ENCODE measurements around the gene FLYWCH1.

Gene FLYWCH1

DNA sequence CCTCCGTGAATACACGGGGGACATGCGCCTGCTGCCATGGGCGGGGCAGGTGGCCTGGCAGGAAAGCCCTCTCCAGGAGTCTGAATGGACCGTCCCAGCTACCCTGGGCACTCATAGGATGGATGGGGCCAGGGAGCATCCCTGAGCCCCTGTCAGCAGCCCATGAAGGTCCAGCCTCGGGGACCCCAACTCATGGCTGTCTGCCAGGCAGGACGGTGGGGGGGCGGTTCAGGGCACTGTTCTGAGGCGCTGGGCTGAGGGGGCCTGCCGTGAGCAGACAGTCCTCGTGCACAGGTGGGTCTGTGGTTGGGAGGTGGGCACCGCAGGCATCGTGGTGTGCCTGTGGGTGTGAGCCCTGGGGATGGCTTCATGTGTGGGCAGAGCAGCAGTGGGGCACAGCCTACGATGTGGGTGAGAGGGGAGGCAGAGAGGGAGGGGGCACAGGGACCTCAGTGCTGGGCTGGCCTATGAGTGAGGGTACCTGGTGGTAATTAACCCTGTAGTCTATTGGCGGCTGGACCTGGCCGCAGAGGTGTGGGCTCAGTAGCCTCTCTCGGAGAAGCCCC is 75.0 kb downstream of the FLYWCH1 start:
- H3K27me3 Mint-ChIP-seq (ENCODE audit: low read depth) = peaks cover 5% of the 10 kb centered on the region
- H3K4me1 Mint-ChIP-seq = peaks cover 9% of the 10 kb centered on the region
- no peak overlapping the region for H3K4me3 Mint-ChIP-seq
- no peaks in the 10 kb centered on the region for H3K36me3 Mint-ChIP-seq (ENCODE audit: low read depth)
- H3K27ac Mint-ChIP-seq = peak overlapping the region in 1 of 3 experiments; percentile 35
- TF ChIP-seq, protein P1, sequence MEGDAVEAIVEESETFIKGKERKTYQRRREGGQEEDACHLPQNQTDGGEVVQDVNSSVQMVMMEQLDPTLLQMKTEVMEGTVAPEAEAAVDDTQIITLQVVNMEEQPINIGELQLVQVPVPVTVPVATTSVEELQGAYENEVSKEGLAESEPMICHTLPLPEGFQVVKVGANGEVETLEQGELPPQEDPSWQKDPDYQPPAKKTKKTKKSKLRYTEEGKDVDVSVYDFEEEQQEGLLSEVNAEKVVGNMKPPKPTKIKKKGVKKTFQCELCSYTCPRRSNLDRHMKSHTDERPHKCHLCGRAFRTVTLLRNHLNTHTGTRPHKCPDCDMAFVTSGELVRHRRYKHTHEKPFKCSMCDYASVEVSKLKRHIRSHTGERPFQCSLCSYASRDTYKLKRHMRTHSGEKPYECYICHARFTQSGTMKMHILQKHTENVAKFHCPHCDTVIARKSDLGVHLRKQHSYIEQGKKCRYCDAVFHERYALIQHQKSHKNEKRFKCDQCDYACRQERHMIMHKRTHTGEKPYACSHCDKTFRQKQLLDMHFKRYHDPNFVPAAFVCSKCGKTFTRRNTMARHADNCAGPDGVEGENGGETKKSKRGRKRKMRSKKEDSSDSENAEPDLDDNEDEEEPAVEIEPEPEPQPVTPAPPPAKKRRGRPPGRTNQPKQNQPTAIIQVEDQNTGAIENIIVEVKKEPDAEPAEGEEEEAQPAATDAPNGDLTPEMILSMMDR (IDR thresholded peaks at IDR 0.05; ENCODE audit: unreplicated experiment in 3 of 3) = no peak
- no peaks in the 10 kb centered on the region for H3K9me3 Mint-ChIP-seq

DNA sequence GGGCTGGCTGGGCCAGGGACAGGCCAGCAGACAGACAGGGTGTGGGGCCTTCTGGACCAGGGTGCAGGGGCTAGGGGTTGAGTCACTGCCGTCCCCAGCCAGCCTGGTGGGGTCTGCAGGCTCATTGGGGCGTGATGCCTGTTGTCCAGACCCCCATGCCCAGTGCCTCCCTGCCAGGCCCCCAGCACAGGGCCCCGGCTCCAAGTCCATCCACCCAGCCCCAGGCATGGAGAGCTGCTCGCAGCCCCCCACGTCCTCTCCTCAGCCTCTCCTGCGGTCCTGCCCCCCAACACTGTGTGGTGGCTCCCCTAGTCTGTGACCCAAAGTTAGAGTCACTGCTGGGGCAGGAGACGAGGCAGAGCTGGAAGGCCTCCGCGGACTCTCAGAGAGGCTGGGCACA is 75.6 kb downstream of the FLYWCH1 start:
- Mint-ChIP-seq H3K4me3 (peak overlapping the region in 1 of 3 experiments; percentile 63), H3K36me3 (ENCODE audit: low read depth) (no peaks in the 10 kb centered on the region), H3K9me3 (no peaks in the 10 kb centered on the region), H3K4me1 (peaks cover 3% of the 10 kb centered on the region), H3K27me3 (ENCODE audit: low read depth) (peaks cover 3% of the 10 kb centered on the region), H3K27ac (no peak overlapping the region)
- TF ChIP-seq, protein P1 (IDR thresholded peaks at IDR 0.05; ENCODE audit: unreplicated experiment in 3 of 3) = no peak

DNA sequence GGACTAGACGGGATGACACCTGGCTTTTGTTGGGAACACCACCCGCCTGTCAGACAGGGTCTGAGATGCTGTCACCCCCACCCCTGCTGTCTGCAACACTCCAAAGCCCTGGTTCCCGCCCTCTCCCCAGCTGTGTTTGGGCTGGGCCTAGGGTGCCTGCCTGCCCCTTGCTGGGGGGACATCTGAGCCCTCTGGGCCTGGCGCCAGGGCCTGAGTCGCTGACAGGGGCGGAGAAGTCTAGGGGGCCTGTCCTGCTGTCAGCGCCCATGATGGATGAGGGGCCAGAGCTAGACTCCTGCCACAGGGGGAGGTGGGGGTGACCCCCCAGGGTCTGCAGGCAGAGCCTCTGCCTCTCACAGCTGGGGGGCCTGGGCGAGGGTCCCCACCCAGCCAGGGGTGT is 76.1 kb downstream of the FLYWCH1 start:
- TF ChIP-seq, protein P1 (IDR thresholded peaks at IDR 0.05; ENCODE audit: unreplicated experiment in 3 of 3) = no peak
- Mint-ChIP-seq H3K4me3 (peak overlapping the region in 2 of 3 experiments; percentile 55 to 63), H3K4me1 (no peaks in the 10 kb centered on the region), H3K27ac (no peak overlapping the region), H3K27me3 (ENCODE audit: low read depth) (peaks cover 3% of the 10 kb centered on the region), H3K36me3 (ENCODE audit: low read depth) (no peaks in the 10 kb centered on the region), H3K9me3 (no peaks in the 10 kb centered on the region)

DNA sequence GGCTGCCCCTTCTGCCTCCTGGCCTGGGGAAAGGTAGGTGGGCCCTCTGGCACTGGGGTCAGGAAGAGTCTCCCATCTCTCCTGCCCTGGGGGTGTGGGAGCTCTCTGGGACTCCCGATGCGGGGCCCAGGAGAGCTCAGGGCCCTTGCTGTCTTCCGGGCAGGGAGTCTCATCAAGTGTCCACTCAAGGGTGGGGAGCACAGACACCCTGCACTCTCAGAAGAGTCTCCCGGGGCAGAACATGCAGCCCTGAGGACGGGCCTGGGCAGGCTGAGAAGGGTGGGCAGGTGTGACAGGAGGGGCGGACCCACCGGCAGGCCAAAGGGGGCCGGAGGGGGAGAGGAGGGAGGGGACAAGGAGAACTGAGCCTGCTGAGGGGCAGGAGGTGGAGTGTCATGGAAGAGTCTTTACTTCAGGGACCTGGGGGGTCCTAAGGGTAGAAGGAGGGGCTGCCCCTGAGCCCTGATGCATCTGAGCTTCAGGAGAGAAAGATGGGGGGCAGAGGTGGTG is 76.9 kb downstream of the FLYWCH1 start:
- no peak overlapping the region for H3K27ac Mint-ChIP-seq
- peak overlapping the region; percentile 34 to 73 (median 52) for H3K4me3 Mint-ChIP-seq
- H3K27me3 Mint-ChIP-seq (ENCODE audit: low read depth) = peaks cover 3% of the 10 kb centered on the region
- H3K36me3 Mint-ChIP-seq (ENCODE audit: low read depth) = no peaks in the 10 kb centered on the region
- no peaks in the 10 kb centered on the region for H3K4me1 Mint-ChIP-seq
- no peaks in the 10 kb centered on the region for H3K9me3 Mint-ChIP-seq
- TF ChIP-seq, protein P1 (IDR thresholded peaks at IDR 0.05; ENCODE audit: unreplicated experiment in 3 of 3) = no peak

DNA sequence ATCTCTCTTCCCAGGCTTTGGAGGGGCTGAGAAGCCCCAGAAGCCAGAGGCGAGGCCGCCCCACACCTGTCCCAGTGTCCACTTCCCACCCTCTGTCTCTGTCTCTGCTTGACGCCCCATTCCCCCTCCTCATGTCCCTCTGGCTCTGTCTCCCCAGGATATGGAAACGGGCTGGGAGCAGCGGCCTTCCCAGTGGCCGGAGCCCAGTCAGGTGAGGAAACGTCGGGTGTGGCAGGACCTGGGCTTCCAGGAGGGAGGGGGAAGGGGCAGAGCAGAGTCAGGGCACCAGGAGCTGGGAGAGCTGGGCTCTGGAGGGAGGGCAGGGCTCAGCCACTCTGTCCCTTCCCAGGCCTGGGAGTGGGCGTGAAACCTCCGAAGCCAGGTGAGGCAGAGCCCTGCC is 79.2 kb downstream of the FLYWCH1 start:
- no peaks in the 10 kb centered on the region for H3K36me3 Mint-ChIP-seq (ENCODE audit: low read depth)
- H3K4me1 Mint-ChIP-seq = no peaks in the 10 kb centered on the region
- TF ChIP-seq, protein P1 (IDR thresholded peaks at IDR 0.05; ENCODE audit: unreplicated experiment in 3 of 3) = no peak
- H3K4me3 Mint-ChIP-seq = no peak overlapping the region
- no peak overlapping the region for H3K27ac Mint-ChIP-seq
- no peaks in the 10 kb centered on the region for H3K27me3 Mint-ChIP-seq (ENCODE audit: low read depth)
- no peaks in the 10 kb centered on the region for H3K9me3 Mint-ChIP-seq

All from nephron (organoid).